ENCODE measurements around the gene SPON2.

The SPON2 gene

GRCh38 chr4:1170156-1170975, 2.0 kb downstream of the SPON2 start:
- Histone ChIP-seq H3K27me3 (ENCODE audit: control insufficient read depth, insufficient read depth, low read length, poor library complexity, severe bottlenecking) (peaks cover 70% of the 10 kb centered on the region), H3K4me1 (ENCODE audit: control insufficient read depth, insufficient read depth, low read length) (peaks cover 5% of the 10 kb centered on the region), H3K27ac (ENCODE audit: insufficient read depth, low read depth, low read length, poor library complexity, severe bottlenecking) (no peak overlapping the region), H3K4me3 (ENCODE audit: insufficient read depth, low read depth, low read length) (no peak overlapping the region), H3K36me3 (ENCODE audit: control insufficient read depth, insufficient read depth, low read length) (no peaks in the 10 kb centered on the region), H3K9me3 (ENCODE audit: control insufficient read depth, low read length) (no peaks in the 10 kb centered on the region)
- WGBS, 2 experiments: 83 to 84% methylated on average over 37 of the region's 37 CpGs

GRCh38 chr4:1169691-1170096, 2.7 kb downstream of the SPON2 start:
- 79 to 81% methylated on average over 13 of the region's 13 CpGs for WGBS, 2 experiments
- Histone ChIP-seq H3K27me3 (ENCODE audit: control insufficient read depth, insufficient read depth, low read length, poor library complexity, severe bottlenecking) (peaks cover 70% of the 10 kb centered on the region), H3K36me3 (ENCODE audit: control insufficient read depth, insufficient read depth, low read length) (no peaks in the 10 kb centered on the region), H3K4me1 (ENCODE audit: control insufficient read depth, insufficient read depth, low read length) (peaks cover 5% of the 10 kb centered on the region), H3K27ac (ENCODE audit: insufficient read depth, low read depth, low read length, poor library complexity, severe bottlenecking) (no peak overlapping the region), H3K4me3 (ENCODE audit: insufficient read depth, low read depth, low read length) (no peak overlapping the region), H3K9me3 (ENCODE audit: control insufficient read depth, low read length) (no peaks in the 10 kb centered on the region)

- H3K36me3 ChIP-seq (ENCODE audit: control insufficient read depth, insufficient read depth, low read length): no peaks in the 10 kb centered on the region
- WGBS, 2 experiments: 89 to 90% methylated on average over 17 of the region's 17 CpGs
Measured at GRCh38 chr4:1169171-1169671, 3.2 kb downstream of the SPON2 start.

GRCh38 chr4:1168191-1169101, 3.9 kb downstream of the SPON2 start:
- peaks cover 5% of the 10 kb centered on the region for H3K4me1 ChIP-seq (ENCODE audit: control insufficient read depth, insufficient read depth, low read length)
- H3K4me3 ChIP-seq (ENCODE audit: insufficient read depth, low read depth, low read length): peak overlapping the region; percentile 51
- peaks cover 62% of the 10 kb centered on the region for H3K27me3 ChIP-seq (ENCODE audit: control insufficient read depth, insufficient read depth, low read length, poor library complexity, severe bottlenecking)
- H3K36me3 ChIP-seq (ENCODE audit: control insufficient read depth, insufficient read depth, low read length): no peaks in the 10 kb centered on the region
- WGBS, 2 experiments: 83 to 84% methylated on average over 21 of the region's 21 CpGs
- H3K27ac ChIP-seq (ENCODE audit: insufficient read depth, low read depth, low read length, poor library complexity, severe bottlenecking): no peak overlapping the region
- H3K9me3 ChIP-seq (ENCODE audit: control insufficient read depth, low read length): no peaks in the 10 kb centered on the region

More at GRCh38 chr4:1169171-1169671, 3.2 kb downstream of the SPON2 start:
- Histone ChIP-seq H3K27me3 (ENCODE audit: control insufficient read depth, insufficient read depth, low read length, poor library complexity, severe bottlenecking) (peaks cover 70% of the 10 kb centered on the region), H3K4me3 (ENCODE audit: insufficient read depth, low read depth, low read length) (no peak overlapping the region), H3K27ac (ENCODE audit: insufficient read depth, low read depth, low read length, poor library complexity, severe bottlenecking) (no peak overlapping the region), H3K4me1 (ENCODE audit: control insufficient read depth, insufficient read depth, low read length) (peaks cover 5% of the 10 kb centered on the region), H3K9me3 (ENCODE audit: control insufficient read depth, low read length) (no peaks in the 10 kb centered on the region)

- H3K4me3 ChIP-seq (ENCODE audit: insufficient read depth, low read depth, low read length): peak overlapping the region; percentile 51
Measured at GRCh38 chr4:1167244-1167949, 5.0 kb downstream of the SPON2 start.

GRCh38 chr4:1166509-1167243, 5.7 kb downstream of the SPON2 start:
- H3K4me3 ChIP-seq (ENCODE audit: insufficient read depth, low read depth, low read length): no peak overlapping the region
- H3K36me3 ChIP-seq (ENCODE audit: control insufficient read depth, insufficient read depth, low read length): no peaks in the 10 kb centered on the region
- H3K9me3 ChIP-seq (ENCODE audit: control insufficient read depth, low read length): no peaks in the 10 kb centered on the region
- H3K27ac ChIP-seq (ENCODE audit: insufficient read depth, low read depth, low read length, poor library complexity, severe bottlenecking): no peak overlapping the region
- WGBS, 2 experiments: 74 to 76% methylated on average over 24 of the region's 24 CpGs
- H3K27me3 ChIP-seq (ENCODE audit: control insufficient read depth, insufficient read depth, low read length, poor library complexity, severe bottlenecking): peaks cover 45% of the 10 kb centered on the region
- H3K4me1 ChIP-seq (ENCODE audit: control insufficient read depth, insufficient read depth, low read length): peaks cover 5% of the 10 kb centered on the region

More at GRCh38 chr4:1167244-1167949, 5.0 kb downstream of the SPON2 start:
- Histone ChIP-seq H3K27ac (ENCODE audit: insufficient read depth, low read depth, low read length, poor library complexity, severe bottlenecking) (no peak overlapping the region), H3K36me3 (ENCODE audit: control insufficient read depth, insufficient read depth, low read length) (no peaks in the 10 kb centered on the region), H3K4me1 (ENCODE audit: control insufficient read depth, insufficient read depth, low read length) (peaks cover 5% of the 10 kb centered on the region), H3K9me3 (ENCODE audit: control insufficient read depth, low read length) (no peaks in the 10 kb centered on the region), H3K27me3 (ENCODE audit: control insufficient read depth, insufficient read depth, low read length, poor library complexity, severe bottlenecking) (peaks cover 52% of the 10 kb centered on the region)
- 3 to 4% methylated on average over 51 of the region's 51 CpGs for WGBS, 2 experiments

- Histone ChIP-seq H3K4me3 (ENCODE audit: insufficient read depth, low read depth, low read length) (no peak overlapping the region), H3K27ac (ENCODE audit: insufficient read depth, low read depth, low read length, poor library complexity, severe bottlenecking) (no peak overlapping the region), H3K4me1 (ENCODE audit: control insufficient read depth, insufficient read depth, low read length) (peaks cover 5% of the 10 kb centered on the region), H3K36me3 (ENCODE audit: control insufficient read depth, insufficient read depth, low read length) (no peaks in the 10 kb centered on the region), H3K9me3 (ENCODE audit: control insufficient read depth, low read length) (no peaks in the 10 kb centered on the region), H3K27me3 (ENCODE audit: control insufficient read depth, insufficient read depth, low read length, poor library complexity, severe bottlenecking) (peaks cover 36% of the 10 kb centered on the region)
- WGBS, 2 experiments: 87 to 89% methylated on average over 13 of the region's 13 CpGs
Measured at GRCh38 chr4:1164956-1165545, 7.3 kb downstream of the SPON2 start.

GRCh38 chr4:1164444-1164843, 7.9 kb downstream of the SPON2 start:
- Histone ChIP-seq H3K36me3 (ENCODE audit: control insufficient read depth, insufficient read depth, low read length) (no peaks in the 10 kb centered on the region), H3K27me3 (ENCODE audit: control insufficient read depth, insufficient read depth, low read length, poor library complexity, severe bottlenecking) (peaks cover 30% of the 10 kb centered on the region), H3K4me3 (ENCODE audit: insufficient read depth, low read depth, low read length) (no peak overlapping the region), H3K9me3 (ENCODE audit: control insufficient read depth, low read length) (no peaks in the 10 kb centered on the region), H3K27ac (ENCODE audit: insufficient read depth, low read depth, low read length, poor library complexity, severe bottlenecking) (no peak overlapping the region), H3K4me1 (ENCODE audit: control insufficient read depth, insufficient read depth, low read length) (peaks cover 5% of the 10 kb centered on the region)
- 88 to 95% methylated on average over 5 of the region's 5 CpGs for WGBS, 2 experiments

GRCh38 chr4:1164040-1164439, 8.3 kb downstream of the SPON2 start:
- H3K27me3 ChIP-seq (ENCODE audit: control insufficient read depth, insufficient read depth, low read length, poor library complexity, severe bottlenecking): peaks cover 26% of the 10 kb centered on the region
- peaks cover 5% of the 10 kb centered on the region for H3K4me1 ChIP-seq (ENCODE audit: control insufficient read depth, insufficient read depth, low read length)
- H3K27ac ChIP-seq (ENCODE audit: insufficient read depth, low read depth, low read length, poor library complexity, severe bottlenecking): no peak overlapping the region
- no peaks in the 10 kb centered on the region for H3K36me3 ChIP-seq (ENCODE audit: control insufficient read depth, insufficient read depth, low read length)
- no peaks in the 10 kb centered on the region for H3K9me3 ChIP-seq (ENCODE audit: control insufficient read depth, low read length)
- WGBS, 2 experiments: 79 to 97% methylated on average over 3 to 4 of the region's 4 CpGs
- no peak overlapping the region for H3K4me3 ChIP-seq (ENCODE audit: insufficient read depth, low read depth, low read length)

Data from ectodermal cell (in vitro differentiated cells).